Esophagus muscularis mucosa (tissue), 4 donors: ENCODE measurements around the gene RBM44. TPM values are rescaled to one million over a fixed set of nuclear protein-coding genes. Genes with fewer than 3 reads are reported as not detected.

Source experiments
- DNase-seq: peaks from one replicate; pipeline ENCODE4 v3.0.0-alpha.2; 2017; ENCODE audit errors: extremely low spot score
- H3K27ac ChIP-seq, 4 donors: fragments of 200-600 bp; sonication (generic); replicated peaks in 1 of 4; 1 replicate in 3 of 4; 2 replicates in 1 of 4; pipeline ENCODE4 v1.5.1; 2016 to 2019; ENCODE audit warnings: mild to moderate bottlenecking in 1 of 4
- H3K27me3 ChIP-seq, 4 donors: fragments of 200-600 bp; sonication (generic); one replicate each; pipeline versions ENCODE4 v1.5.1 to v1.6.0; 2016 to 2019
- H3K36me3 ChIP-seq, 4 donors: fragments of 200-600 bp; sonication (generic); one replicate each; pipeline ENCODE4 v1.5.1; 2016 to 2019
- H3K4me1 ChIP-seq, 4 donors: fragments of 200-600 bp; sonication (generic); one replicate each; pipeline ENCODE4 v1.5.1; 2016 to 2019
- H3K4me3 ChIP-seq, 4 donors: fragments of 200-600 bp; sonication (generic); 1 replicate in 2 of 4; 2 replicates in 2 of 4; pipeline ENCODE4 v1.5.1; 2016 to 2019; ENCODE audit warnings: mild to moderate bottlenecking in 4 of 4, moderate library complexity in 1 of 4
- H3K9me3 ChIP-seq, 4 donors: fragments of 200-600 bp; sonication (generic); 1 replicate in 3 of 4; 2 replicates in 1 of 4; pipeline ENCODE4 v1.5.1; 2016 to 2019
- EP300 ChIP-seq: sonication (generic); formaldehyde crosslinking; IDR thresholded peaks from one replicate; pipeline ENCODE4 v1.6.1; 2017; ENCODE audit warnings: antibody characterized with exemption
- POLR2A ChIP-seq: fragments of 450-650 bp; IDR thresholded peaks from one replicate; pipeline ENCODE4 v1.6.1; 2017; ENCODE audit warnings: antibody characterized with exemption, moderate library complexity, mild to moderate bottlenecking, low read depth
- POLR2AphosphoS5 ChIP-seq, 2 donors: sonication (generic); formaldehyde crosslinking; IDR thresholded peaks; one replicate each; pipeline ENCODE4 v1.6.1; 2017; ENCODE audit warnings: antibody characterized with exemption in 2 of 2
- WGBS: methylation state at CpG from one replicate; pipeline ENCODE4 v1.1.5; 2018; 5-methylcytosine and 5-hydroxymethylcytosine counted together
- intact Hi-C: fragments of 100-400 bp; cut with DNase I; formaldehyde crosslinking; loops from one replicate; pipeline ENCODE4 v1.15.1; 2023
- total RNA-seq, 4 donors: library from RNA; depleted of rRNA; stranded (reverse); fragments of >200 nt; gene quantifications; one replicate each; pipeline versions ENCODE4 v1.1.0 to v1.2.1, GENCODE V29; 2016
- TF ChIP-seq, protein P1 (sequence below), 3 experiments: fragments of 200-600 bp in 2 of 3; fragments of 450-650 bp in 1 of 3; sonication (generic) in 2 of 3; IDR thresholded peaks; one replicate each; pipeline ENCODE4 v1.5.1; 2017 to 2019; ENCODE audit warnings: antibody characterized with exemption in 3 of 3, mild to moderate bottlenecking in 2 of 3, moderate library complexity in 1 of 3

RBM44 gene
- total RNA-seq, 4 donors from 2014 or later = 0.42 to 0.99 (median 0.61) TPM

GRCh38 chr2:237791977-237792727, 6.4 kb upstream of the RBM44 start:
- TF ChIP-seq POLR2AphosphoS5 (IDR thresholded peaks at IDR 0.05) = no peak
- no peak for TF ChIP-seq EP300
- TF ChIP-seq POLR2A = no peak
- TF ChIP-seq, protein P1, sequence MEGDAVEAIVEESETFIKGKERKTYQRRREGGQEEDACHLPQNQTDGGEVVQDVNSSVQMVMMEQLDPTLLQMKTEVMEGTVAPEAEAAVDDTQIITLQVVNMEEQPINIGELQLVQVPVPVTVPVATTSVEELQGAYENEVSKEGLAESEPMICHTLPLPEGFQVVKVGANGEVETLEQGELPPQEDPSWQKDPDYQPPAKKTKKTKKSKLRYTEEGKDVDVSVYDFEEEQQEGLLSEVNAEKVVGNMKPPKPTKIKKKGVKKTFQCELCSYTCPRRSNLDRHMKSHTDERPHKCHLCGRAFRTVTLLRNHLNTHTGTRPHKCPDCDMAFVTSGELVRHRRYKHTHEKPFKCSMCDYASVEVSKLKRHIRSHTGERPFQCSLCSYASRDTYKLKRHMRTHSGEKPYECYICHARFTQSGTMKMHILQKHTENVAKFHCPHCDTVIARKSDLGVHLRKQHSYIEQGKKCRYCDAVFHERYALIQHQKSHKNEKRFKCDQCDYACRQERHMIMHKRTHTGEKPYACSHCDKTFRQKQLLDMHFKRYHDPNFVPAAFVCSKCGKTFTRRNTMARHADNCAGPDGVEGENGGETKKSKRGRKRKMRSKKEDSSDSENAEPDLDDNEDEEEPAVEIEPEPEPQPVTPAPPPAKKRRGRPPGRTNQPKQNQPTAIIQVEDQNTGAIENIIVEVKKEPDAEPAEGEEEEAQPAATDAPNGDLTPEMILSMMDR (IDR thresholded peaks at IDR 0.05) = no peak
- H3K36me3 ChIP-seq = peaks cover 0 to under 1% (median 0%) of the 10 kb centered on the region in 4 donors
- H3K27ac ChIP-seq = no peak overlapping the region
- intact Hi-C loops = no loop called here
- no peaks in the 10 kb centered on the region for H3K4me1 ChIP-seq
- DNase-seq = peak; percentile 68
- no peaks in the 10 kb centered on the region for H3K27me3 ChIP-seq
- no peak overlapping the region for H3K4me3 ChIP-seq
- 80% methylated on average over 6 of the region's 6 CpGs for WGBS
- H3K9me3 ChIP-seq = peaks cover 0 to 4% (median under 1%) of the 10 kb centered on the region in 4 donors

DNA sequence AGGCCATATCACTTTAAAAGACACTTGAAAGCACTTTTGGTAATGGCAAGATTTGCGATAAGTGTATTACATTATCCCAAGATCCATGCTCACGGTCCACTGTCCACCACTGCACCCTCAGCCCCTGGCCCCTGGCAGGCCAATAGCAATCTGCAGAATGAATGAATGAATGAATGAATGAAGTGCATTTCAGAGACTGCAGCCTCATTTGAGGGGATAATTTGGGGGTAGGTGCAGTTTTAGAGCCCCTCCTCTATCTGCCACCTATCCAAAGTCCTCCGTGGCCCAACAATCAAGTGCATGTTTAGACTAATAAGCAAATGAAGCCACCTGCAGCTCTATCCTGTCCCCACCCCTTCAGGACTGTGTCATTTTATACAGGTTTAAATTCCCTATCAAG, 1.3 kb upstream of the RBM44 start:
- 93% methylated on average over 3 of the region's 3 CpGs for WGBS

GRCh38 chr2:237799060-237799428, 465 bp downstream of the RBM44 start:
- H3K9me3 ChIP-seq = peaks cover 0 to 15% (median 5%) of the 10 kb centered on the region in 4 donors
- no peaks in the 10 kb centered on the region for H3K36me3 ChIP-seq
- H3K27me3 ChIP-seq = peaks cover 0 to 11% (median 0%) of the 10 kb centered on the region in 4 donors
- no peaks in the 10 kb centered on the region for H3K4me1 ChIP-seq
- no peak overlapping the region for H3K4me3 ChIP-seq
- DNase-seq = peak; percentile 37
- no peak overlapping the region for H3K27ac ChIP-seq
- WGBS = 88% methylated on average over 31 of the region's 34 CpGs
- TF ChIP-seq POLR2AphosphoS5 (IDR thresholded peaks at IDR 0.05) (no peak), POLR2A (no peak)
- intact Hi-C loops = no loop called here

More for the DNA sequence above, 1.3 kb upstream of the RBM44 start:
- intact Hi-C loops = no loop called here
- H3K27ac ChIP-seq = no peak overlapping the region
- DNase-seq = peak; percentile 42
- no peak overlapping the region for H3K4me3 ChIP-seq
- no peaks in the 10 kb centered on the region for H3K4me1 ChIP-seq
- H3K36me3 ChIP-seq = no peaks in the 10 kb centered on the region
- peaks cover 0 to 11% (median 0%) of the 10 kb centered on the region in 4 donors for H3K27me3 ChIP-seq
- H3K9me3 ChIP-seq = peaks cover 0 to 15% (median 5%) of the 10 kb centered on the region in 4 donors
- TF ChIP-seq, protein P1 (IDR thresholded peaks at IDR 0.05) = no peak

DNA sequence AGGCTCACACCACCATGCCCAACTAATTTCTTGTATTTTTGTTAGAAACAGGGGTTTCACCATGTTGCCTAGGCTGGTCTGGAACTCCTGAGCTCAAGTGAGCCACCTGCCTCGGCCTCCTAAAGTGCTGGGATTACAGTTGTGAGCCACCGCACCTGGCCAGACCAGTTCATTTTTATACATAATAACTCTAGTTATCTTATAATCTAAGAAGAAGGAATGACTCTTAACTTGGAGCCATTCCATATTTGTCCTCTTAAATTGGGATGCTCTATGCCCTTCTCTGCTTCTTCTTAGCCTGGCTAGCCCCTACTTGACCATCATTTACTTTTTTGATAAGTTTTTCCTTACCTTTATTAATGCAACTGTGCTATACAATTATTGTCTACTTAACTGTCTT, 2.9 kb downstream of the RBM44 start:
- intact Hi-C loops = no loop called here
- DNase-seq = no peak

DNA sequence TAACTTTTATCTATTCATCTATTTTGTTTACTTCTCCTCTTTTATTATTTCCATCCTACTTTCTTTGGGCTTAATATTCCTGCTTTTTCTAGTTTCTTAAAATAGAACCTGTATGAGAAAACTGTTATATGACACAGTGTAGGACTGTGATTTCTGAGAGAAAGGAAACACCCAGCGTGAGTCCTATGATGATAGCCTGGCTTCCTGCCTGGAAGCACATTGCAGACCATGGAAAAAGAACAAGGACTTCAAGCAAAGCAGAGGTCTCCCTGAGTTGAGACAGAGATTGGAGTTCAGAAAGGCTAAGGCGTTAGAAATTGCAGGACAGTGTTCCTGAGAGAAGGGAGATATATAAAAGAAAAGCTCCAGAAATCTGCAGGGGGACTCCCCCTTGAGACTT, 7.8 kb downstream of the RBM44 start:
- Histone ChIP-seq H3K4me1 (no peaks in the 10 kb centered on the region), H3K27ac (no peak overlapping the region), H3K9me3 (no peaks in the 10 kb centered on the region), H3K27me3 (no peaks in the 10 kb centered on the region), H3K36me3 (no peaks in the 10 kb centered on the region), H3K4me3 (no peak overlapping the region)
- intact Hi-C loops = no loop called here
- 43% methylated on average over 2 of the region's 2 CpGs for WGBS
- no peak for TF ChIP-seq POLR2AphosphoS5 (IDR thresholded peaks at IDR 0.05)
- no peak for TF ChIP-seq EP300
- TF ChIP-seq POLR2A = no peak
- TF ChIP-seq, protein P1 (IDR thresholded peaks at IDR 0.05) = no peak
- DNase-seq = no peak

More for the DNA sequence above, 2.9 kb downstream of the RBM44 start:
- TF ChIP-seq, protein P1 (IDR thresholded peaks at IDR 0.05) = no peak
- TF ChIP-seq POLR2A (no peak), EP300 (no peak), POLR2AphosphoS5 (IDR thresholded peaks at IDR 0.05) (no peak)
- Histone ChIP-seq H3K36me3 (no peaks in the 10 kb centered on the region), H3K27me3 (peaks cover 0 to 11% (median 0%) of the 10 kb centered on the region in 4 donors), H3K4me1 (no peaks in the 10 kb centered on the region), H3K4me3 (no peak overlapping the region), H3K27ac (no peak overlapping the region), H3K9me3 (peaks cover 0 to 15% (median 5%) of the 10 kb centered on the region in 4 donors)
- 100% methylated on average over 2 of the region's 2 CpGs for WGBS
